Astrocyte of the cerebellum (primary cell): ENCODE results near the gene LRRC46.

Experiments used
- DNase-seq: peaks from one replicate; pipeline ENCODE4 v3.0.0-alpha.2; 2011; ENCODE audit warnings: low read depth
- H3K4me3 ChIP-seq: 2 replicates; pipeline ENCODE4 v1.5.1; 2011; ENCODE audit warnings: mild to moderate bottlenecking, low read depth, low read length, moderate library complexity
- CTCF ChIP-seq: IDR thresholded peaks from 2 replicates; pipeline ENCODE4 v1.5.1; 2012; ENCODE audit warnings: low read length, low read depth, moderate library complexity, mild to moderate bottlenecking; ENCODE audit errors: missing control alignments
- in situ Hi-C: cut with HindIII; loops from 2 replicates; pipeline ENCODE4 v1.10.0; 2017; ENCODE audit warnings: low sequenced_read_pairs

LRRC46 gene

GRCh38 chr17:47839071-47839470, 7.6 kb downstream of the LRRC46 start:
- in situ Hi-C loops = no loop called here

DNA sequence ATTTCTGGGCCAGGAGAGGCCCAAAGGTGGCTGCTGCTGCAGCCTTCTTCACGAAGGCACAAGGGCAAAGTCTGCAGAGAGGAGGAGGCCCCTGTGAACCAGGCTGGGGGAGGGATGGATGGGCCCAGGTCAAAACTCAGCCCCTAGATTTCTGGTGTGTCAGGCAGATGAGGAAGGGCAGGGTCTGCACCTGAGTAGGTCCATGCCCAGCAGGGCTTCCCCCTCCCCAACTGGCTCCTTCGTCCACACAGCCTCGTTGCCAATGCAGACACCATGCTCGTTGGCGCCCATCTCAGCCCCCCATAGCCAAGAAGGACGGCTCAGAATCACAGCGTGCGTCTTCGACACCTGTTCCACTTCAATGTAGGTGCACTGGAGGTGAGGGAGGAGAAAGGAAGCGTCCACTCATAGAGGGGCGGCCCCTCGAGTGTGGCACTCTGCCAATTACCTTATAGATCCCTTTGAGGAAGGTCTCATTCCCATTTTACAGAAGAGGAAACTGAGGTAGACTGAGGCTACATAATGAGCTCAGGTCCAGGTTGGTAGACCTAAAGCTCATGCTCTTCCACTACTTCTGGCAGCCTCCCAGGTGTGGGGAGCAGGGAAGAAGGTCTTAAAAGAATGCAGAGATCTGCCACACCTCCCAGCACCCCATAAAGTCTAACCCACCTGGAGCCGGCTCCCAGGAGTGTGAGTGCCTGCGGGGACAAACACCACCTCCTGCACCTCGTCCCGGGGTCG, 8.7 kb downstream of the LRRC46 start:
- in situ Hi-C loops = no loop called here
- no peak for DNase-seq

More at GRCh38 chr17:47839071-47839470, 7.6 kb downstream of the LRRC46 start:
- no peak overlapping the region for H3K4me3 ChIP-seq
- no peak for TF ChIP-seq CTCF
- DNase-seq = no peak

GRCh38 chr17:47840742-47841487, 9.4 kb downstream of the LRRC46 start, which contains the start of gene SCRN2:
SCRN2 (minus strand) TSS chr17:47841273; CDS start chr17:47840843, 430 bp downstream.
- DNase-seq = peak; percentile 27
- TF ChIP-seq CTCF = peak; percentile 96
- in situ Hi-C loops = no loop called here
- H3K4me3 ChIP-seq = peak within 1 kb of the TSS; percentile 70

More for the DNA sequence above, 8.7 kb downstream of the LRRC46 start:
- TF ChIP-seq CTCF = no peak
- peak overlapping the region; percentile 70 for H3K4me3 ChIP-seq

GRCh38 chr17:47841488-47842291, 10.2 kb downstream of the LRRC46 start:
- DNase-seq = no peak
- peak overlapping the region; percentile 70 for H3K4me3 ChIP-seq
- in situ Hi-C loops = no loop called here
- no peak for TF ChIP-seq CTCF

- in situ Hi-C loops = no loop called here
- no peak overlapping the region for H3K4me3 ChIP-seq
- DNase-seq = no peak
- TF ChIP-seq CTCF = no peak
These were observed 11.9 kb downstream of the LRRC46 start for GRCh38 chr17:47843391-47843730.

GRCh38 chr17:47844227-47844626, 12.8 kb downstream of the LRRC46 start:
- no peak overlapping the region for H3K4me3 ChIP-seq
- DNase-seq = no peak
- no peak for TF ChIP-seq CTCF
- in situ Hi-C loops = no loop called here
